ENCODE data around the gene CHSY3.

CHSY3 gene

GRCh38 chr5:129904102-129904666, at the start of gene CHSY3:
Gene CHSY3, plus strand, starts transcription at chr5:129904465.
- DNase-seq = peak; percentile 69

- no peak for DNase-seq
These were observed 47.9 kb upstream of the CHSY3 start for GRCh38 chr5:129856325-129856724.

- no peak for DNase-seq
These were observed 47.1 kb upstream of the CHSY3 start for GRCh38 chr5:129857116-129857515.

GRCh38 chr5:129858131-129858675, 46.1 kb upstream of the CHSY3 start:
- DNase-seq = no peak

DNA sequence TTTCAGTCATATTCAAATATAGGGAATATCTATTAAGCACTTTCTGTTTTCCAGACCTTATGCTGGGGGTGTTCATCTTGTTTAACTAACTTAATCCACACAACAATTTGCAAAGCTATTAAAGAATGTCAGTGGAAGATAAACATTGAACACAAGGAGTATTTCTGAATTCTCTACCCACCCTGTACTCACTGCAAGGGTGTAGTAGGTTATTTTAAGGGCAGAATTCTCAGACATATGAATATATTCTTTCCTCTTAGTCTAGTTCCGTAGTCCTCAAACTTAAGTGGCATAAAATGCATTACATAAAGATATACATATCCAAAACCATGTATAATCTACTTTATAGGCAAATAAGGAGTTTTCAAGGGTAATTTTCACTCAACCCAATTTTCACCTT, 19.9 kb upstream of the CHSY3 start:
- DNase-seq = no peak

- no peak for DNase-seq
These were observed 4.8 kb upstream of the CHSY3 start for GRCh38 chr5:129899454-129899853.

DNA sequence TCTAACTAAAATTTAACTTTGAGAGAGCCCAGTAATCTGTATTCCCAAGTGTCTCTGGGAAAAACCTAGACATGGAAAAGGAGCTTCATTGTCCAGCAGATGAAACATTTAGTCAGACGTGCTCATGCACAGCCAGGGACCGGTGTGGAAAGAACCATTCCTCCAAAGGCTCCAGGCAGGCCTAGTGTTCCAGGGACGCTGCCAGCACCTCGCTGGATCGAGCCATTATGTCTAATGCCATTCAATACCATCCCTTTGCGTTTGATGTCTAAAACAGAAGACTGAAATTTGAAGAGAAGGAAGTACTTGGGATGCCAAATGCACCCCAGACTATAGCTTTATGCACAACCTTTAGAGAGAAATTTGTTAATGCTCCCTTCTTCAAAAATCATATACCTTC, 1.4 kb upstream of the CHSY3 start:
- DNase-seq = no peak

DNA sequence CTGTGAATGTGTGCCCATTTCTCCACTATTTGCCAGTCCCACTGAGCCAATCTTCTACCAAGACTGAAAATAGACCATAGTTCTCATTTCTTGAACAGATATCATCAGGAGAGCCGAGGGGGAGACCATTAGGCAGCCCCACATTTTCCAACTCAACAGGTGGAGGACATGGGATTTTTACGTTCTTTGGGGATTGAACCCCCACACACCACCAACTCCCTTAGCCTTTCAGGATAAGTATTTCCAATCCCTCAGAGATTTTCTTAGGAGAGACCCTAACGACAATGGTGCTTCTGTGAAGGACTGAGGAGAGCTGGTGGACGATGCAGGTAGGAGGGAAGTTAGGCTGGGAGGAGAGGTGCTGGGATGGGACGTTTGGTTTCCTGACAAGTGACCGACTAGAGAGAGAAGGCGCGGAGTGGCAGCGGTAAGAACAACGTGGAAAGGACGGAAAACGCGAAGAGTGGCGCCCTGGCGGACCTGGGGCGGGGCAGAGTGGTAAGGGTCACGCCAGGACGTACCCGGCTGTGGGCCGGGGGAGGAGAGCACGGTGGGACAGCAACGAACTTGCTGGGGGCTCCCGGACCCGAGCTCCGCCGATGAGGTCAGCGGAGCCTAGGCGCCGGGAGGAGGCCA, 681 bp upstream of the CHSY3 start:
- DNase-seq = no peak

DNA sequence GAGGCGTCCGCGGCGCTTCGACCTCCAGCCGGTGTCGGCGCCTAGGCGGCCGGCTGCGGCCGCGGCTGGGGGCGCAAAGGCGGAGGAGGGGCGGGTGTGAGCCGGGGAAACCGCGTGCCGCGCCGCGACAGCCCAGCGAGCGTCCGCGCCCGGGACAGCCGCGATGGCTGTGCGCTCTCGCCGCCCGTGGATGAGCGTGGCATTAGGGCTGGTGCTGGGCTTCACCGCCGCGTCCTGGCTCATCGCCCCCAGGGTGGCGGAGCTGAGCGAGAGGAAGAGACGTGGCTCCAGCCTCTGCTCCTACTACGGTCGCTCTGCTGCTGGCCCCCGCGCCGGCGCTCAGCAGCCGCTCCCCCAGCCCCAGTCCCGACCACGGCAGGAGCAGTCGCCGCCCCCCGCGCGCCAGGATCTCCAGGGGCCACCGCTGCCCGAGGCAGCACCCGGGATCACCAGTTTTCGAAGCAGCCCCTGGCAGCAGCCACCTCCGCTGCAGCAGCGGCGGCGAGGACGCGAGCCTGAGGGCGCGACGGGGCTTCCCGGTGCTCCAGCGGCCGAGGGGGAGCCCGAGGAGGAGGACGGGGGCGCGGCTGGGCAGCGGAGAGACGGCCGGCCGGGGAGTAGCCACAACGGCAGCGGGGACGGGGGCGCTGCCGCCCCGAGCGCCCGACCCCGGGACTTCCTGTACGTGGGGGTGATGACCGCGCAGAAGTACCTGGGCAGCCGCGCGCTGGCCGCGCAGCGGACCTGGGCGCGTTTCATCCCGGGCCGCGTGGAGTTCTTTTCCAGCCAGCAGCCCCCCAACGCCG, 605 bp downstream of the CHSY3 start:
- DNase-seq = no peak

DNA sequence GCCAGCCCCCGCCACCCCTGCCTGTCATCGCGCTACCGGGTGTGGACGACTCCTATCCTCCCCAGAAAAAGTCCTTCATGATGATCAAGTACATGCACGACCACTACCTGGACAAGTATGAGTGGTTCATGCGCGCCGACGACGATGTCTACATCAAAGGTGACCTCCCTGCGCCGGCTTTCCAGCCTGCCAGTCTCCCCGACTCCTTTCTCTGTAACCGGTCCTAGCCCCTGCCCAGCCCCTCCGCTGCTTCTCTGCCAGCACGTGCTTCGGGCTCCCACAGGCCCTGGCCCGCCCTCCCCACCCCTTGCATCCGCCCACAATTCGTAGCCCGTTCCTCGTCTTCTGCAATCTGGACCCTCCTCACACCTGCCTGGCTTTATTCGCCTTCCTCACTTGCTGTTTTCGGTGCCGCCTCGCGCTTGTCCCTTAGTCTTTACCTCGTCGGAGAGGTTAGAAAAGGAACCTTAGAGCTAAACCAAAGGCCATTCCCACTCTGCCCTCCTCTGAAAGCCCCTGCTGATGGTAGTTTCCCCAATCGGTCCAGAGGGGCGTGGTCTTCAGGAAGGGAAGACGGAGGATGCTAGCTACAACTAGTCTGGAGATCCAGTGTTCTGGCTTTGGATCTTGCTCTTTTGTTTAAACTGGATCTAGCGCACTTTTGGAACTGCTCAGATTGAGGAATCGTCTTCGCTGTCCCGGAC, 1.4 kb downstream of the CHSY3 start:
- no peak for DNase-seq

DNA sequence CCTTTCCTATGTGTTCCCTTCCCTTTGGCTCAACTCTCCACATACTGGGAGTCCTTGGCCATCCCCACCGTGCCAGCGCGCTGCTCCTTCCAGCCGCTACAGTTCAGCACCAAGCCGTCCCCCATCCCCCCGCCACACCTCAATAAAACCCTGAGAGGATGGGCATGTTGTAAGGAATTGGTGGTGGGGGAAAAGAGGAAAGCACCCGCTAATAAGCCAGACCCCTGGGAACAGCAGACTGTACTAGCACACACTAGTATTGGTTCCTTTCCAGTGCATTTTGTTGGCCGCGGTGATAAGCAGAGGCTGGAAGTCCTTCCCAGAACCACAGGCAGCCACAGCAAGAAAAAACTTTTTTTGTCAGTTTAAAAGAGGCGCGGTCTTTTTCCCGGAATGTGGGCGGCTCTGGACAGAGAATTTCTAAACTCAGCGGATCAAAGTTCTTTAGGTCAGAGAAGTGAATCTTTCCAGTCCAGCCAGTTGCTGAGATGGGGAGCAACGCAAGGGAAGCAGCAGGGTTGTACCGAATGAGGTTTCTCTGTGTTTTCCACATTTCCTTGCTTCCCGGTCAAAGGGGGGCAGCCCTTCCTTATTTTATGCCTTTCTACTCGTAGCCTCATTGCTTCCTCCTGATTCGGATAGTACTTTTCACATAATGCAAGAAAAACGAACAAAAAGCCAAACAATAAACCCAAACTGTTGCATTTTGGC, 2.1 kb downstream of the CHSY3 start:
- no peak for DNase-seq

- no peak for DNase-seq
These were observed 5.0 kb downstream of the CHSY3 start for GRCh38 chr5:129909225-129909624.

- no peak for DNase-seq
These were observed 8.5 kb downstream of the CHSY3 start for GRCh38 chr5:129912601-129913255.

GRCh38 chr5:129915415-129915814, 11.2 kb downstream of the CHSY3 start:
- DNase-seq = no peak

DNA sequence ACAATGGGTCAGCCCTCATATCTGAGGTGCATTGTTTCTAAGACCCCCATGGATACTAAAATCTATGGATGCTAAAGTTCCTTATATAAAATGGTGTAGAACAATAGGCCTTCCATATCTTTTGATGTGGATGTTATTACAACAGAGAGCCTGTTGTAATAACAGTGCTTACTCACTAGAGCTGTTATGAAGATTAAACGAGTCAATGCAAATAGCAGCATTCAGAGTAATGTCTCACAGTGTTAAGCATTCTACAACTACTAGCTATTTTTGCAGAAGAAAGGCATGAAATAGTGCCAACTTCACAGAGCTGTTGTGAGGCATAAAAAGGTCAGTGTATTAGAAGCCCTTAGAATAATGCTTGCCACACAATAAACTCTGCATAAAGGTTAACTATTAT, 13.0 kb downstream of the CHSY3 start:
- no peak for DNase-seq

GRCh38 chr5:129921204-129921603, 16.9 kb downstream of the CHSY3 start:
- DNase-seq = no peak

- DNase-seq = no peak
These were observed 26.0 kb downstream of the CHSY3 start for GRCh38 chr5:129930221-129930620.

DNA sequence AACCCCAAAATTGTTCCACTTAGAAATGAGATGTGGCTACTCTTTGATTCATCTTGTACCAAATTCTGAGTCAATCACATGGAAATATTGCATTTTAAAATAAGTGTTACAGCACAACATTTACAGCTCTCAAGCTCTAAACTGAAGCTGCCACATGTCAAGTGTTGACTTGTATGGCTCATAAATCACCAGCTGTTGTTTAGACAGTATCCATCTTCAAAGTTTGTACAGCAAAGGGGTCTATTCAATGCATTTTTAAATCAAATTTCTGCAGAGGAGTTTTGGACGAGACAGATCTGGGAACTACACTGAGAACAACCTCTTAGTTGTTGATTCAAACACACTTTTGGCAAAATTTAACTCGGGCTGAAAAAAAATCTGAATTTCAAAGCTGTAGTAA, 31.4 kb downstream of the CHSY3 start:
- no peak for DNase-seq

- no peak for DNase-seq
These were observed 33.8 kb downstream of the CHSY3 start for GRCh38 chr5:129938077-129938476.

GRCh38 chr5:129943936-129944335, 39.7 kb downstream of the CHSY3 start:
- no peak for DNase-seq

DNA sequence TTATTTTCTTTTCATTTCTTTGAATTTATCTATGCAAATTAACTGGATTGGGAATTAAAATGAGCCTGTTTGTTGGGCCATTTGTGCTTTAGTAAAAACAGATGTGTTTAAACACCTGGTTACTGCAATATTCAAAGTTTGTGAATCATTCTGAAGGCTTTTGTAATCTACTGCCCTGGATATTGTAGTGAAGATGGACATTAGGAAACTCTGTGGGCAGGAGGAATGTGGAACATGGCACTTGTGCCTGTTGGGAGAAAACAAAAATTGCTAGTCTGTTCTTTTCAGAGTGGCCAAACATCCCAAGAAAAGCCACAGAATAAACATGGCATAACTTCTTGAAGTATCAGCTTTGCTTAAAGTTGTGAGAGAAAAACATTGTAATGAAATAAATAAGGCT, 40.8 kb downstream of the CHSY3 start:
- DNase-seq = no peak

- no peak for DNase-seq
These were observed 41.6 kb downstream of the CHSY3 start for GRCh38 chr5:129945774-129946270.

All from activated effector memory CD4-positive, alpha-beta T cell treated with anti-CD3 and anti-CD28 coated beads, Interleukin-2, amount 50 U/mL, for 16 hours (primary cell).